ENCODE measurements around the gene APOBR. TPM values are rescaled to one million over a fixed set of nuclear protein-coding genes. Genes with fewer than 3 reads are reported as not detected.

Gene APOBR
- total RNA-seq, 1 experiment from 2014 or later: 0.05 TPM

- ChIA-PET CTCF (no interaction called here), RAD21 (ENCODE audit: low non-redundant PET in 1 of 2, low total read pairs in 2 of 2, uncharacterized antibody in 2 of 2, unreplicated experiment in 2 of 2) (no interaction called here), POLR2A (no interaction called here)
- no peaks in the 10 kb centered on the region for H3K9me2 ChIP-seq (ENCODE audit: insufficient read depth)
- H3K36me3 ChIP-seq (ENCODE audit: control insufficient read depth in 1 of 2, insufficient read depth in 2 of 2, low read length in 2 of 2): no peaks in the 10 kb centered on the region
- TF ChIP-seq CBX3 (IDR thresholded peaks at IDR 0.05; ENCODE audit: low read depth) (no peak), ELF1 (IDR thresholded peaks at IDR 0.05; ENCODE audit: borderline replicate concordance, low read depth) (no peak), REST (IDR thresholded peaks at IDR 0.05; ENCODE audit: low read depth) (no peak), EZH2 (IDR thresholded peaks at IDR 0.05) (no peak), CTCF (IDR thresholded peaks at IDR 0.05 in 2 of 3, conservative IDR thresholded peaks at IDR 0.05 in 1 of 3; ENCODE audit: borderline replicate concordance in 1 of 3, insufficient read depth in 1 of 3, low read depth in 2 of 3, low read length in 2 of 3) (no peak), ZFX (IDR thresholded peaks at IDR 0.05) (no peak), POLR2A (IDR thresholded peaks at IDR 0.05; ENCODE audit: borderline replicate concordance, extremely low read depth, insufficient read depth, insufficient read length) (no peak), MAX (IDR thresholded peaks at IDR 0.05) (no peak), ATF3 (IDR thresholded peaks at IDR 0.05) (no peak), TCF7L2 (IDR thresholded peaks at IDR 0.05; ENCODE audit: borderline replicate concordance, extremely low read depth, insufficient read depth, insufficient read length) (no peak), EGR1 (IDR thresholded peaks at IDR 0.05; ENCODE audit: low read depth) (no peak), ZNF274 (IDR thresholded peaks at IDR 0.05; ENCODE audit: low read depth, low read length) (no peak)
- H3K27me3 ChIP-seq (ENCODE audit: insufficient read depth, low read length): no peaks in the 10 kb centered on the region
- peaks cover 0 to 8% of the 10 kb centered on the region in 2 experiments; a peak in 3 of 4 replicates for H3K4me1 ChIP-seq (ENCODE audit: control insufficient read depth in 1 of 2, insufficient read depth in 2 of 2, low read length in 2 of 2)
- H4K20me1 ChIP-seq (ENCODE audit: insufficient read depth): no peaks in the 10 kb centered on the region
- ATAC-seq: no peak
- no peak overlapping the region for H2AFZ ChIP-seq (ENCODE audit: low read depth, low read length, poor library complexity, severe bottlenecking)
- no TSS peak for BruUV-seq (replicated peaks)
- H3K9me3 ChIP-seq (ENCODE audit: control insufficient read depth in 1 of 2, insufficient read depth in 1 of 2, low read depth in 1 of 2, low read length in 2 of 2): no peaks in the 10 kb centered on the region
- intact Hi-C loops (cut with micrococcal nuclease): no loop called here
- no peaks in the 10 kb centered on the region for H3K79me2 ChIP-seq (ENCODE audit: insufficient read depth, low read length)
- H3K9ac ChIP-seq (ENCODE audit: low read length): no peak overlapping the region
- DNase-seq (ENCODE audit: low read depth, low spot score): no peak
- no peak overlapping the region for H3K27ac ChIP-seq (ENCODE audit: low read depth, low read length)
- H3K4me2 ChIP-seq (ENCODE audit: low read length): no peak overlapping the region
- no peak overlapping the region for H3K4me3 ChIP-seq (replicated peaks in 1 of 2; ENCODE audit: low read depth in 1 of 2, low read length in 2 of 2)
These were observed 17.7 kb downstream of the APOBR start for GRCh38 chr16:28511801-28512789.
